AG04450 (cell line): ENCODE data around the gene KRTAP5-2. TPM values are rescaled to one million over a fixed set of nuclear protein-coding genes. Genes with fewer than 3 reads are reported as not detected.

Source experiments
- CTCF ChIA-PET: fragments of 300-600, 350-600 bp; formaldehyde crosslinking; extraction: SDS; loops from one replicate; lab custom pipeline; 2022; ENCODE audit warnings: antibody characterized with exemption, inconsistent platforms; lab: Charles Lee
- POLR2A ChIA-PET: fragments of 350-600 bp; formaldehyde crosslinking; extraction: SDS; loops from one replicate; lab custom pipeline; 2021; ENCODE audit warnings: antibody characterized with exemption, inconsistent platforms; lab: Yijun Ruan, JAX
- DNase-seq: peaks from one replicate; pipeline ENCODE4 v3.0.0-alpha.2; 2011; ENCODE audit warnings: low read depth, low spot score
- H3K27ac ChIP-seq: one replicate; pipeline ENCODE4 v1.5.1; 2012; ENCODE audit warnings: low read depth, low read length, control low read depth
- H3K27me3 ChIP-seq: one replicate; pipeline ENCODE4 v1.6.0; 2012; ENCODE audit warnings: low read length; ENCODE audit not compliant: control insufficient read depth, insufficient read depth
- H3K4me3 ChIP-seq: 2 replicates; pipeline ENCODE4 v1.5.1; 2011; ENCODE audit warnings: mild to moderate bottlenecking, low read depth, low read length, control low read depth
- H3K9me3 ChIP-seq: 2 replicates; pipeline ENCODE4 v1.5.1; 2012; ENCODE audit warnings: low read length; ENCODE audit not compliant: control insufficient read depth, insufficient read depth
- polyA plus RNA-seq: library from polyadenylated mRNA; depleted of rRNA; stranded (reverse); fragments of >200 nt; gene quantifications from 2 replicates; pipeline ENCODE4 v1.2.3, GENCODE V29; 2011
- TF ChIP-seq, protein P1 (sequence below): IDR thresholded peaks from 2 replicates; pipeline ENCODE4 v1.5.1; 2011; ENCODE audit warnings: low read depth, low read length, control low read depth, inconsistent platforms

KRTAP5-2 gene
- polyA plus RNA-seq, 1 experiment = not detected

DNA sequence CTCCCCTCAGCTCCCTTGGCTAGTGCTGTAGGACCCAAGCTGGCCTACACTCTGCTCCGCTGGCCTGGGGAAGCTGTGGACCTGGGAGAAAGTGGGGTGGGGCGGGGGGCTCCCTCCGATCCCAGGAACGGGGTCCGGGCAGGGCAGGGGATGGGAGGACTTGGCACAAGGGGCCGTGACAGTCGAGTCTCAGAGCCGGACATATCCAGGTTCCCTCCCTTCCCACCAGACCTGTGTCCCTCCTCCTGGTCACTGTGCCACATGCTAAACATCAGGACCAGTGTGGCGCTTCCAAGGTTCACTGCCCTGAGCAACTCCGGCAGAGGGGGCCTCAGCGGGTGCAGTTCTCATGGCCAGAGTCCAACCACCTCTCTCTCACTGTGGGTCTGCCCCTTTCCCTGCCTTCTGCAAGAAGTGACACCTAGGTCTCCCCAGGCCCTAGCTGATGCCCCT is 28.1 kb downstream of the KRTAP5-2 start:
- H3K4me3 ChIP-seq = no peak overlapping the region
- H3K9me3 ChIP-seq = no peaks in the 10 kb centered on the region; the same call in 1 of the 2 replicates
- H3K27me3 ChIP-seq = peaks cover 23% of the 10 kb centered on the region
- ChIA-PET CTCF (interaction anchor here (1.0 to 1.4 kb wide), 2 partner anchors 23 to 83 kb away, joined by 3 to 5 read pairs; no protein-coding TSS in a partner anchor), POLR2A (interaction anchor here (1.0 kb wide), 1 partner anchor 12 kb away, joined by 4 read pairs; no protein-coding TSS in a partner anchor)
- TF ChIP-seq, protein P1, sequence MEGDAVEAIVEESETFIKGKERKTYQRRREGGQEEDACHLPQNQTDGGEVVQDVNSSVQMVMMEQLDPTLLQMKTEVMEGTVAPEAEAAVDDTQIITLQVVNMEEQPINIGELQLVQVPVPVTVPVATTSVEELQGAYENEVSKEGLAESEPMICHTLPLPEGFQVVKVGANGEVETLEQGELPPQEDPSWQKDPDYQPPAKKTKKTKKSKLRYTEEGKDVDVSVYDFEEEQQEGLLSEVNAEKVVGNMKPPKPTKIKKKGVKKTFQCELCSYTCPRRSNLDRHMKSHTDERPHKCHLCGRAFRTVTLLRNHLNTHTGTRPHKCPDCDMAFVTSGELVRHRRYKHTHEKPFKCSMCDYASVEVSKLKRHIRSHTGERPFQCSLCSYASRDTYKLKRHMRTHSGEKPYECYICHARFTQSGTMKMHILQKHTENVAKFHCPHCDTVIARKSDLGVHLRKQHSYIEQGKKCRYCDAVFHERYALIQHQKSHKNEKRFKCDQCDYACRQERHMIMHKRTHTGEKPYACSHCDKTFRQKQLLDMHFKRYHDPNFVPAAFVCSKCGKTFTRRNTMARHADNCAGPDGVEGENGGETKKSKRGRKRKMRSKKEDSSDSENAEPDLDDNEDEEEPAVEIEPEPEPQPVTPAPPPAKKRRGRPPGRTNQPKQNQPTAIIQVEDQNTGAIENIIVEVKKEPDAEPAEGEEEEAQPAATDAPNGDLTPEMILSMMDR = no peak
- no peak for DNase-seq
- no peak overlapping the region for H3K27ac ChIP-seq

DNA sequence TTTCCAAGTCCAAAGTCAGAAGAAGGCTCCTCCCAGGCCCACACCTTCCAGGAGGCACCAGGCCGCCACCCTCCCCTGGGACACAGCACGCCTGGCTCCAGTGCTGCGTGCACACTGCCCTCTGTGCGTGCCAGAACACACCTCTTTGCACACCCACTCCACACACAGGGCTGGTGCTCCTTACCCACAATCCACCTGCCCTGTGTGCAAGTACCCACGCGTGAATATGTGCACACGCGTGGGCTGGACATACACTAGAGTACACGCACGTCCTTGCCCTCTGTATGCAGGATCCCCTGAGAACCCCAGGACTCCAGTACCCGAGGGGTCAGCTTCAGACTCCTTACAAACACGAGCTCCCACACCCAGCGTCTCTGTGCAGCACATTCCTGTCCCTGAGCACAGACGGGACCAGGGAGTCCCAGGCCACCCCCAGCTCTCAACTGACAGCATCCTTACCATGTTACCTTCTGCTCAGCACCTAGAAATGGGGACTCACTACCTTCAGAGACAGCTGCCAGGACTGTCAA is 28.8 kb downstream of the KRTAP5-2 start:
- ChIA-PET POLR2A (interaction anchor here (1.0 kb wide), 1 partner anchor 11 kb away, joined by 4 read pairs; no protein-coding TSS in a partner anchor), CTCF (interaction anchor here (1.0 to 1.4 kb wide), 2 partner anchors 23 to 84 kb away, joined by 3 to 5 read pairs; no protein-coding TSS in a partner anchor)
- TF ChIP-seq, protein P1 = no peak

DNA sequence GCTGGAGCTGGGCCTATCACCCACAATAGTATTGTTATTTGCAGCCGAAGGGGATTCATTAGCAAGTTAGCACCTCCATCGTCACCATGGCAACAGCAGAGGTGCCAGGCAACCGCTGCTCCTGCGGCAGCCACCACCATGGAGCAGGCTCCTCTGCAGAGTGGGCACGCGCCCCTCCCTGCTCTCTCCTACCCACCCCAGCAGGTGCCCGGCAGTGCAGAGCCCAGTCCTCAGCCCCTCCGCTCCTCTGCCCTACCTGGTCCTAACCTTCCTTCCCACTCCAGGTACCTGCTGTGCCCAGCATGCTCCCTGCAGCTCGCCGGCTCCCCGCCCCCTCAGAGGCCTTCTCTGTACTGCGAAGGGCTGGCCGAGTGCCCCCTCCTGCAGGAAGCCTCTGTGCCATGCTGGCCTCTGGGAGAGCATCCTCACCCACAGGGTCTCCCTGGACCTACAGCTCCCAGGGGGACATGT is 29.6 kb downstream of the KRTAP5-2 start:
- Histone ChIP-seq H3K9me3 (no peaks in the 10 kb centered on the region; the same call in 1 of the 2 replicates), H3K27ac (no peak overlapping the region), H3K27me3 (peaks cover 10% of the 10 kb centered on the region), H3K4me3 (no peak overlapping the region)
- POLR2A ChIA-PET = no interaction called here
- CTCF ChIA-PET = interaction anchor here (0.6 to 1.4 kb wide), 2 partner anchors 22 to 1003 kb away, joined by 3 to 5 read pairs; no protein-coding TSS in a partner anchor
- TF ChIP-seq, protein P1 = no peak
- DNase-seq = no peak

More for the DNA sequence above, 28.8 kb downstream of the KRTAP5-2 start:
- H3K27me3 ChIP-seq = peaks cover 19% of the 10 kb centered on the region
- no peak overlapping the region for H3K27ac ChIP-seq
- H3K4me3 ChIP-seq = no peak overlapping the region
- H3K9me3 ChIP-seq = no peaks in the 10 kb centered on the region; the same call in 1 of the 2 replicates
- no peak for DNase-seq

DNA sequence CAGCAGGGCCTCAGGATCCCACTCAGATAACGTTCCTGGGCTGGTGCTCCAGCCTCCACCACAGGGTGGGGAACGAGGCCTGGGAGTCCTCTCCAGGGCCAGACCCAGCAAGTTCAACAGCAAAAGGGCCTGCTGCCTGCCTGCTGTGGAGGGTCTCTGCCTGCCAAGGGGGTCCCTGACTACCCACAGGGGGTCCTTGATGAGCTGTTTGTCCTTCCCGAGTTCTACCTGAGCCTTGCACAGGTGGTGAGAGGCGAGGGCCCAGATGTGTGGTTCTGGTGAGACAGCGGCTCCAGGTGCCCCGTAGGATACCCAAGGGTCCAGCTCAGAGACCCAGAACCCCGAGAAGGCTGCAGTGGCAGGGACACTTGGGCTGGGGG is 30.4 kb downstream of the KRTAP5-2 start:
- H3K9me3 ChIP-seq = no peaks in the 10 kb centered on the region
- H3K27me3 ChIP-seq = peaks cover 2% of the 10 kb centered on the region
- no peak overlapping the region for H3K27ac ChIP-seq
- TF ChIP-seq, protein P1 = no peak
- CTCF ChIA-PET = no interaction called here
- no peak overlapping the region for H3K4me3 ChIP-seq
- POLR2A ChIA-PET = no interaction called here
- DNase-seq = no peak

DNA sequence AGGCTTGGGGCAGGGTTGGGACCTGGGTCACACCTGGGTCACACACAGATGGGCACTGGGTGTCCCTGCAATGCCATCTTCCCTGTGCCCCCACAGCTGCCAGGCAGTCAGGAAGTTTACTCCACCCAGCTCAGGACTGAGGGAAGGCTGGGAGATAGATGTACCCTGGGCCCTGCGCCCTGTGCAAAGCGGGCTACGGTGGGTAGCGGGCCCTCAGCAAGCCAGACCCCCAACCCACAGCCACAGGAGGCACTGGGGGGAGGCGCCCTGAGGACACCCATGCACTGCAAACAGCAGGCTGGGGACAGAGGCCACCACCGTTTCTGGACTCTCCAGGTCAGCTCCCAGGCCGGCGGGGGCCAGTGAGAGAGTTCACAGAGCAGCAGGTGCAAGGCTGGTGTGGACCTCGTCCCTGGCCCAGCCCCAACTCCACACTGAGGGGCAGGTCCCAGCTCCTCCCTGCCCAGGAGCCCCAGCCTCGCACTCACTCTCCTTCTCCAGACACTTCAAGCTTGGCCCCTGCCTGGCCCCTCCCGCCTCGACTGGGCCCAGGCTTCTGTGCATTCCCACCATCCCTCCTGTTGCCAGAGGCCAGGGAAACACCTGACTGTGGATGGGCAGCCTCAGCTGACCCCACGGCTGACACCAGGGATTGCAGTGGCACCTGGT is 30.9 kb downstream of the KRTAP5-2 start:
- Histone ChIP-seq H3K9me3 (no peaks in the 10 kb centered on the region), H3K4me3 (no peak overlapping the region), H3K27me3 (no peaks in the 10 kb centered on the region), H3K27ac (no peak overlapping the region)
- POLR2A ChIA-PET = no interaction called here
- CTCF ChIA-PET = no interaction called here
- DNase-seq = no peak
- TF ChIP-seq, protein P1 = no peak
